ENCODE results near the gene DQX1. TPM values are rescaled to one million over a fixed set of nuclear protein-coding genes. Genes with fewer than 3 reads are reported as not detected.

DQX1 gene
- polyA plus RNA-seq, 1 donor from 2014 or later, result 0.59 TPM

DNA sequence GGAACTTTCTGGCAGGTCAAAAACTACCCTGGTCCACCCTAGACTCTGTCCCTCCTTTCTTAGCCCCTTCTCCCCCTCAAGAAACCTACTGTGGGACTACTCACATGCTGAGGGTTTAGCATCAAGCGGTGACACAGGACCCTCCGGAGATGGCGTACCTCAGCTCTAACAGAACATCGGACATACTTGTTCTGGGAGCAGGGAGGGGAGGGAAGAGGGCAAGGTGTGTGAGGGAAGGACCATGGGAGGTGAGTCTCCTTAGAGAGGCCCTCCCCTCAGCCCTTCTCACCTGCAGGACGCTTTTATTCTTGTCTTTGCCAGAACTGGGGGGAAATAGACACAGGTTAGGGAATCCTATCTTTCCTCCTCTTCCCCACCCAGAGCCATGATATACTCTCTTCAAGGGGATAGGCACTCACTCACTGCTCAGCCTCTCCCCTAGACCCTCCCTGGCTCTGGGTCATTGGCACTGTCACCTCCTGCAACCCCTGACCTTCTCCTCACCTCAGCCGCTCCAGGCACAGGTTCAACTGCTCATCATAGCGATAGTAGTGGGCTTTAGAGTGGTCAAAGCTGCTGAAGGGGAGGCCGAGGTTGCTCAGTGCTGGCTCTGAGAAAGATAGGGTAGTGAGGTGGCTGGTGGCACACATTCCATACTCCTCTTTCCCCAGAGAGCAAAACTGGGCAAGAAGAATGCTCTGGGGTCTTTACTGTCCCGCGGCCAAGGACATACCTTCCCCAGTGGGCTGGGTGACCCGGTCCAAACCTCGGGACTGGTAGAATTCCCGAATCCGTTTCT lies 20.4 kb downstream of the DQX1 start:
- Histone ChIP-seq H3K79me2 (replicated peaks; ENCODE audit: insufficient read depth, low read length) (peaks cover 6% of the 10 kb centered on the region), H3K36me3 (ENCODE audit: insufficient read depth, low read length) (peaks cover 7% of the 10 kb centered on the region), H3K27ac (ENCODE audit: low read length) (no peak overlapping the region), H3K9me2 (ENCODE audit: insufficient read depth, low read length) (no peaks in the 10 kb centered on the region), H4K20me1 (ENCODE audit: insufficient read depth) (no peaks in the 10 kb centered on the region), H3K27me3 (ENCODE audit: insufficient read depth, low read depth, low read length) (peaks cover 76% of the 10 kb centered on the region), H2AFZ (ENCODE audit: low read depth, low read length) (no peak overlapping the region), H3K4me2 (ENCODE audit: low read length) (no peak overlapping the region), H3K9me3 (ENCODE audit: low read length) (no peaks in the 10 kb centered on the region), H3K4me3 (ENCODE audit: low read length) (peak overlapping the region; percentile 70), H3K9ac (ENCODE audit: low read length) (no peak overlapping the region), H3F3A (ENCODE audit: insufficient read depth, low read length, poor library complexity, severe bottlenecking) (peaks cover 3% of the 10 kb centered on the region)
- TF ChIP-seq CTCF (IDR thresholded peaks at IDR 0.05; ENCODE audit: poor library complexity, severe bottlenecking), result no peak
- TF ChIP-seq, protein P1, sequence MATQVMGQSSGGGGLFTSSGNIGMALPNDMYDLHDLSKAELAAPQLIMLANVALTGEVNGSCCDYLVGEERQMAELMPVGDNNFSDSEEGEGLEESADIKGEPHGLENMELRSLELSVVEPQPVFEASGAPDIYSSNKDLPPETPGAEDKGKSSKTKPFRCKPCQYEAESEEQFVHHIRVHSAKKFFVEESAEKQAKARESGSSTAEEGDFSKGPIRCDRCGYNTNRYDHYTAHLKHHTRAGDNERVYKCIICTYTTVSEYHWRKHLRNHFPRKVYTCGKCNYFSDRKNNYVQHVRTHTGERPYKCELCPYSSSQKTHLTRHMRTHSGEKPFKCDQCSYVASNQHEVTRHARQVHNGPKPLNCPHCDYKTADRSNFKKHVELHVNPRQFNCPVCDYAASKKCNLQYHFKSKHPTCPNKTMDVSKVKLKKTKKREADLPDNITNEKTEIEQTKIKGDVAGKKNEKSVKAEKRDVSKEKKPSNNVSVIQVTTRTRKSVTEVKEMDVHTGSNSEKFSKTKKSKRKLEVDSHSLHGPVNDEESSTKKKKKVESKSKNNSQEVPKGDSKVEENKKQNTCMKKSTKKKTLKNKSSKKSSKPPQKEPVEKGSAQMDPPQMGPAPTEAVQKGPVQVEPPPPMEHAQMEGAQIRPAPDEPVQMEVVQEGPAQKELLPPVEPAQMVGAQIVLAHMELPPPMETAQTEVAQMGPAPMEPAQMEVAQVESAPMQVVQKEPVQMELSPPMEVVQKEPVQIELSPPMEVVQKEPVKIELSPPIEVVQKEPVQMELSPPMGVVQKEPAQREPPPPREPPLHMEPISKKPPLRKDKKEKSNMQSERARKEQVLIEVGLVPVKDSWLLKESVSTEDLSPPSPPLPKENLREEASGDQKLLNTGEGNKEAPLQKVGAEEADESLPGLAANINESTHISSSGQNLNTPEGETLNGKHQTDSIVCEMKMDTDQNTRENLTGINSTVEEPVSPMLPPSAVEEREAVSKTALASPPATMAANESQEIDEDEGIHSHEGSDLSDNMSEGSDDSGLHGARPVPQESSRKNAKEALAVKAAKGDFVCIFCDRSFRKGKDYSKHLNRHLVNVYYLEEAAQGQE (IDR thresholded peaks at IDR 0.05; ENCODE audit: borderline replicate concordance), result no peak
- TF ChIP-seq TAF1 (IDR thresholded peaks at IDR 0.05; ENCODE audit: low read depth), result no peak
- no peak for TF ChIP-seq EP300 (conservative IDR thresholded peaks at IDR 0.05; ENCODE audit: poor library complexity, severe bottlenecking)
- no peak for TF ChIP-seq SMC3 (conservative IDR thresholded peaks at IDR 0.05; ENCODE audit: poor library complexity)
- TF ChIP-seq POLR2AphosphoS5 (IDR thresholded peaks at IDR 0.05), result no peak
- no peak for TF ChIP-seq EZH2 (IDR thresholded peaks at IDR 0.05; ENCODE audit: borderline replicate concordance, insufficient read depth, low read length, poor library complexity, severe bottlenecking)
- no peak for TF ChIP-seq RAD21 (conservative IDR thresholded peaks at IDR 0.05)
- TF ChIP-seq MXI1 (conservative IDR thresholded peaks at IDR 0.05; ENCODE audit: poor library complexity, severe bottlenecking), result no peak

- Histone ChIP-seq H3K9ac (ENCODE audit: low read length) (no peak overlapping the region), H4K20me1 (ENCODE audit: insufficient read depth) (no peaks in the 10 kb centered on the region), H2AFZ (ENCODE audit: low read depth, low read length) (no peak overlapping the region), H3K4me3 (ENCODE audit: low read length) (no peak overlapping the region), H3F3A (ENCODE audit: insufficient read depth, low read length, poor library complexity, severe bottlenecking) (peaks cover 3% of the 10 kb centered on the region), H3K9me2 (ENCODE audit: insufficient read depth, low read length) (no peaks in the 10 kb centered on the region), H3K36me3 (ENCODE audit: insufficient read depth, low read length) (peaks cover 7% of the 10 kb centered on the region), H3K4me2 (ENCODE audit: low read length) (no peak overlapping the region), H3K79me2 (replicated peaks; ENCODE audit: insufficient read depth, low read length) (peaks cover 6% of the 10 kb centered on the region), H3K27me3 (ENCODE audit: insufficient read depth, low read depth, low read length) (peaks cover 76% of the 10 kb centered on the region), H3K9me3 (ENCODE audit: low read length) (no peaks in the 10 kb centered on the region), H3K27ac (ENCODE audit: low read length) (no peak overlapping the region)
- TF ChIP-seq EZH2 (IDR thresholded peaks at IDR 0.05; ENCODE audit: borderline replicate concordance, insufficient read depth, low read length, poor library complexity, severe bottlenecking) (no peak), RAD21 (conservative IDR thresholded peaks at IDR 0.05) (no peak), POLR2AphosphoS5 (IDR thresholded peaks at IDR 0.05) (no peak), MXI1 (conservative IDR thresholded peaks at IDR 0.05; ENCODE audit: poor library complexity, severe bottlenecking) (no peak)
Measured at GRCh38 chr2:74504591-74504990, 21.4 kb downstream of the DQX1 start.
